NCI-H1105 treated with DMSO at 0.1 percent for 48 hours (cell line): ENCODE data around the gene PRPF4.
"Not testable (repeated sequence)": the region's sequence is repeated elsewhere in the genome, so short reads cannot be mapped to it uniquely, and the experiment has no call there.

ENCODE experiments used
- DNase-seq: peaks from one replicate; lab custom pipeline; 2025; lab: John Stamatoyannopoulos, UW

PRPF4 gene

DNA sequence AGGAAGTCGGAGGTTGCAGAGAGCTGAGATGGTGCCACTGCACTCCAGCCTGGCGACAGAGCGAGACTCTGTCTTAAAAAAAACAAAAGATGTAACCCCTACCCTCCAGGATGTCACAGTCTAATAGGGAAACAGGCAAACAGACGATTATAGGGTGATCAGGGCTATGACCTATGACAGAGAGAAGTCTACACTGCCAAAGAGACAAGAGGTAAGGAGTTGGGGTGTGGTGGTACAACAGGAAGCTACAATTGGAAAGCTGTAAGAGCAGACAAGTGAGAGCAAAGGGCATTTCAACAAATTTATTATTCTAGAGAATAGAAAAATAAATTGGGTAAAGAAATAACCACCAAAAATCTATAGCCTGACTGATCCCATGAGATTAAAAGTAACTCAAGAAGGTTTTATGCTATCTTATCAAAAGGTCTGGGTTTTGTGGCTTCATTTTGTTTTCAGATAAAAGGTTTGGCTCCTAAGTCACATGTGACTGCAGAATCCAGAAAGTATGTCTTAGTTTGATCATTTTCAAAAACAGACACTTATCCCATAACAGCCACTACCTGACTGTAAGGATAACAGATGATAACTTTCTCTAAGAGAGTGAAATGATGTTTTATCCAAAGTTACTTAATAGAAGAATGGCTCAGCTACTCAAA is 7.4 kb upstream of the PRPF4 start:
- no peak for DNase-seq

DNA sequence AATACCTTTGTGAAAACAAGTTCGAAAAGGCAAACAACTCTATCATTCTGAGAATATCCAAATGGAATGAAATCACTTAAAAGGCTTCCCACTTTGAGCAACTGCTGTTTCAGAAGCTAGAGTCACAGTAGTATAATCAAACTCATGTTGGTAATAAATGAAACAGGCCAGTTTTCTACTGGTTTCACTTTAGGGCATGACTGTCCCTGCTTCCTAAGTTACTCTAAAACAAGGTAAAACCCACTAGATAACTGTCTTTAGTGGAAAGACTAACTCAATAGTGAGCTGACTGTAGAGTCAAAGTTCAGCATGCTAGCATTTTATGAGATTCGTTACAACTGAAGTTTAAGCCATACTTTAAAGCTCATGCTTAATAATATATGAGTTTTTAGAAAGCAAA is 6.1 kb upstream of the PRPF4 start:
- no peak for DNase-seq

DNA sequence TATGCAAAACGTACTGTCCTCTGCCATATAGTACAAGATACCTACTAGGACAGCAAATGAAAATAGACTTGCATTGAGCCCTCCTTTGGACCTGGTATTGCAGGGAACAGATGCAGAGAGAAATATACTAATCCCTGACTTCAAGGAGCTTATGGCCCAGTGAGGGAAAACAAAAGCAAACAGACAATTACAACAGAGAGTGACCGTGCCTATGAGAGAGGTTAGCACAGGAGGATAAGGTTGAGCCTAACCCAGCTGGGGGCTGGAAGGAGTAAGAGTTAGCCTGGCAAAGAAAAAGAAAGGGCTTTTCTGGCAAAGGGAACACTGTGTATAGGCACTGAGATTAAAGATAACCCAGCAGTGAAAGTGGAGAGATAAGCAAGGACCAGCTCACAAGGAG is 5.6 kb upstream of the PRPF4 start:
- no peak for DNase-seq

DNA sequence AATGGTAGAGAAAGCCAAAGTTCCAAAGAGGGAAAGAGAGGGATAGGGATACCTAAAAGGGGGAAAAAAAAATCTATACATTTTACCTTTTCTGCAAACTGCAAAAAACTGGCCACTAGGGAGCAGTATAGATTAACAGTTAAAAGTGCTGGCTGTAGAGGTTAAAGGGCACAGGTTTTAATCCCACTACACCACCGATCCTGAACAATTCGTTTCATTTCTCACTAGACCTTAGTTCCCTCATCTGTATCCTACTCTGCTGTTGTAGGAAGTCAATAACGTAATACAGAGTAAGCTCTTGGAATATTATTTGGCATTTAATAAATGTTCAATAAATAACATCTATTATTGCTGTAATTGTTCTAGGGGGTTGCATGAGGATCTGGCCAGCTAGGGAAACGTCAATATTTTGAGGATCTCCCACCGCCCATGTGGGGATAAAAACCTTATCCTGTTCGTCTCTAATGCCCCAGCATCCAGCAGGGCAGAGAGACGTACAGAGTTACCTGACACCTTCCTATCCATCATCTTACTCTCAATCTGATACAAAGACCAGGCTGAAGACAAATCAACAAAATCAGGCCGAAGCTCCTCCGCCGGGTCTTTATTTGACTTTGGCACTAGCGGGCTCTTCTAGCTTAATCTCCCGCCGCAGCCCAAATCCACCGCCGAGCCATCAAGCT is 843 bp upstream of the PRPF4 start:
- peak; percentile 74 for DNase-seq

DNA sequence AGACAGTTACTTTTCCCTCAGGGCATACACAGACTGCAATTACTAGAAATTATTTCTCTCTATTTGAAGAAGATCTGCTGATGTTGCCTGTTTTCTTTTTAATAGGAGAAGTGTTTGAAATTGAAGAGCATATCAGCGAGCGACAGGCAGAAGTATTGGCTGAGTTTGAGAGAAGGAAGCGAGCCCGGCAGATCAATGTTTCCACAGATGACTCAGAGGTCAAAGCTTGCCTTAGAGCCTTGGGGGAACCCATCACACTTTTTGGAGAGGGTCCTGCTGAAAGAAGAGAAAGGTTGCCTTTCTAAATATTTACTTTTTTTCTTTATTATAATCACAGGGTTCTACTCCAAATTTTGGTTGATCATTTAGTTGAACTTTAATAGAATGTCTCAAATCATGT is 3.4 kb downstream of the PRPF4 start:
- no peak for DNase-seq

DNA sequence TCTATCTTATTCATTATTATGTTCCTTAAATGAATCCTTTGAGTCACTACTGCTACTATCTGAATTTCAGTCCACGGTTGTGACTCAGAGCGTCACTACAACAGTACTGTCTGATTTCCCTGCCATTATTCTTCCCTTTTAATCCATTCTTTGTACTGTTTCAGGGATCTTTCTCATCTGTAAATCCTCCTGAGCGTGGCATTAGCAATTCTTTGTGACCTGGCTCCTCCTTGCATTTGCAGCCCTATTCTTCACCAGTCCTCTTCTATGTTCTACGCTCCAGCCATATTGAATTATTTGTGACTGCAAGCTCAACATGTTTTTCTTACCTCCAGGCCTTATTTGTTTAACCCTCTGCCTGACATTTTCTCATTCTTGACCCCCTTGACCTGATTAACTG is 5.9 kb downstream of the PRPF4 start:
- no peak for DNase-seq

DNA sequence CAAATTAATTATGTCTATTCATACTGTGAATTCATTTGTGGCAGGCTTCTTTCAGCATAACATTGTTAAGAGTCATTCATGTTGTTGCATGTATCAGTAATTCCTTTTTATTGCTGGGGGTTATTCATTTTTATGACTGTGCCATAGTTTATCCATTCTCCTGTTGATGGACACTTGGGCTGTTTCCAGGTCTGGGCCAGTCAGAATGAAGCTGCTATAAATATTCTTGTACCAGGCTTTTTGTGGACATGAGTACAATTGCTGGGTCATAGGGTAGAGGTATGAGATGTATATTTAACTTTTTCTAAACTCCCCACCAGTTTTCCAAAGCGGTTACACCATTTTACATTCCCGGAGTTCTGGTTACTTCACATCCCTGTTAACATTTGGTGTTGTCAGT is 13.6 kb downstream of the PRPF4 start:
- peak; percentile 30 for DNase-seq

DNA sequence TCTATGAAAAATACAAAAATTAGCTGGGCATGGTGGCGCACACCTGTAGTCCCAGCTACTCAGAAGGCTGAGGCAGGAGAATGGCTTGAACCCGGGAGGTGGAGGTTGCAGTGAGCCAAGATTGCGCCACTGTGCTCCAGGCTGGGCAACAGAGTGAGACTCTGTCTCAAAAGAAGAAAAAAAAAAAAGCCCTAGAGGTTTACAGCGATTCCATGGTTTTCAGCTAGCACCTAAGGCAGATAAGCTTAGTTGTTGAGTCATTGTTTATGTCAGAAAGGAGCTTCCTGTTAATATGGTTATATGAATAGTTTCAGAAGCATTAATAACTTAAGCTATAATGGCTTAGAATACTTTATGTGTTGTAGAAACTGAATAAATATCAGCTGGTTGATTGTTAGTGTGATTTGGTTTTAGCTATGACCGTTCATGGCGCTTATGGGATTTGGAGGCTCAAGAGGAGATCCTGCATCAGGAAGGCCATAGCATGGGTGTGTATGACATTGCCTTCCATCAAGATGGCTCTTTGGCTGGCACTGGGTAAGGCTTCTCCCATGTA is 14.7 kb downstream of the PRPF4 start:
- no peak for DNase-seq

DNA sequence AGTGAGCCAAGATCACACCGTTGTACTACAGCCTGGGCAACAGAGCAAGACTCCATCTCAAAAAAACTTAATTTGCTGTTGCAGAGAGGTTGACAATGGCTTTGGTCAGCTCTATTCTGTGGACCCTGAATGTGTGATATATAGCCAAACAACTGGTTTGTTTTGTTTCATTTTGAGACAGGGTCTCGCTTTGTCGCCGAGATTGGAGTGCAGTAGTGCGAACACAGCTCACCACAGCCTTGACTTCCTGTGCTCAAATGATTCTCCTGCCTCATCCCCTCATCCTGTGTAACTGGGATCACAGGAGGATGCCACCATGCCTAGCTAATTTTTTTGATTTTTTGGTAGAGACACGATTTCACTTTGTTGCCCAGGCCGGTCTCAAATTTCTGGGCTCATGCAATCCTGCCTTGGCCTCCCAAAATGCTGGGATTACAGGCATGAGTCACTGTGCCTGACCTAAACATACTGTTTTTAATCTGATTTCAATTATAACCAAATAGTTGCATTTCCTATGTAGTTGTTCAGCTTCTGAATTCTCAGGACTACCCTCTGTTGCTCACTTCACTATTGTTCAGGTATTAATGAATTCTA is 17.9 kb downstream of the PRPF4 start:
- DNase-seq: no peak

DNA sequence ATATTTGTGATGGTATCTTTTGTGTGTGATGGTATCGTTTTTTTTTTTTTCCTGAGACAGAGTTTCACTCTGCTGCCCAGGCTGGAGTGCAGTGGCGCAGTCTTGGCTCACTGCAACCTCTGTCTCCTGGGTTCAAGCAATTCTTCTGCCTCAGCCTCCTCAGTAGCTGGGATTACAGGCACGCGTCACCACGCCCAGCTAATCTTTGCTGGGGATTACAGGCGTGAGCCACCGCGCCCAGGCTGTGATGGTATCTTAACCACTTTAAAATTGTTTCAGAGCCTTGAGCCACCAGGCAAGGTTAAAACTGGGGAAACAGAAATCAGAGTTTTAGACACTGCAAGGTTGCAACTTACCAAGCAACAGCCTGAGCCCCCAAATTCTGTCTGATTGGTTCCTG is 20.8 kb downstream of the PRPF4 start:
- not testable (repeated sequence) for DNase-seq

DNA sequence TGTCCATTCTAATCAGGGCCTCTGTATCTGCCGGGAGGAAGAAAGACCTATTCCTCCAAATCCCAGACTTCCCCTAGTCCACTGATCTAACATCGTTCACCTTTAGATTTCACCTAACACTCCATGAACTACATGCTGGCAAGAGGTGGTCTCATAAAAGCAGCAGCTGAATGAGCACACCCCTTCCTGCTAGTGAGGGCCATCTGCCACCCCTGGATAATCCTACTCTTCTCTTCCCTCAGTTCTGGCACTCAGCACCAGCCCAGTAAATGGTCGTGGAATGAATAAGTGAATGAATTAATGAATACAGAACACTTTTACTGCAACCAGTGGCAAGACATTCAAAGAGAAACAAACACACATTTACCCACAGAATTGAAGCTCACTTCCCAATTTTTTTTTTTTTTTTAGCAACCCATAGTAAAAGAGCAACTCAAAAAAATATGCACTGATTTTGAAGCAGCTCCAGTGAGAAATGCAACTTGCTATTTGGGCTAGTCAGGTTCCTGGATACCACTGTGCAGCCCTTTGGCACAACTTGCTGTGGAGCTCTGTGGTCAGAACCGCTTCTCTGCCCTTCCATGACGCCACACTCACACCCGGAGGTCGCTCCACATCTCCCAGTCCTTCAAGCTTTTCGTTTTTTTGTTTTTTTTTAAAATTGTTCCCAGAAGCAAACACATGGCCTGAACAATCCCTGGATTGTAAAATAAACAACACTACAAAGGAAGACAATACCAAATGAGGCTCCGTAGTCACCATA is 21.5 kb downstream of the PRPF4 start:
- peak; percentile 9 for DNase-seq

DNA sequence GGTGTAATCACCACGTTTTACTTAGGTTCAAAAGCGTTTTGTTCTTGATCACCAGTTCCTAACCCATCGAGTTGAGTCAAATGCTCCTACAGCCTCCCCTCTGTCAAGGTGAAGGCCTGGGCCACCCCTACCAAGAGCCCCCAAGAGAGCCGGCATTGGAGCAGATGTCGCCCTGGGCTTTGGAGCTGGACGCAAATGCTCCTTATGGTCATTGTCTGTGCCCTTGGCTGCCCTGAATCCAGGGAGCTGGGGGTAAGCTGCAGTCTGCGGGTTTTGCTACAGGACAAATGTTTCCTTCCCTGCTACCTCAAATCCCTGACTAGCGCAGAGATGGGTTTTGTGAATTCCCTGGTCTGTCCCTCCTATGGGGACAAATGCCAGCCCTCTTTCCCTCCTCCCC is 22.9 kb downstream of the PRPF4 start:
- no peak for DNase-seq

DNA sequence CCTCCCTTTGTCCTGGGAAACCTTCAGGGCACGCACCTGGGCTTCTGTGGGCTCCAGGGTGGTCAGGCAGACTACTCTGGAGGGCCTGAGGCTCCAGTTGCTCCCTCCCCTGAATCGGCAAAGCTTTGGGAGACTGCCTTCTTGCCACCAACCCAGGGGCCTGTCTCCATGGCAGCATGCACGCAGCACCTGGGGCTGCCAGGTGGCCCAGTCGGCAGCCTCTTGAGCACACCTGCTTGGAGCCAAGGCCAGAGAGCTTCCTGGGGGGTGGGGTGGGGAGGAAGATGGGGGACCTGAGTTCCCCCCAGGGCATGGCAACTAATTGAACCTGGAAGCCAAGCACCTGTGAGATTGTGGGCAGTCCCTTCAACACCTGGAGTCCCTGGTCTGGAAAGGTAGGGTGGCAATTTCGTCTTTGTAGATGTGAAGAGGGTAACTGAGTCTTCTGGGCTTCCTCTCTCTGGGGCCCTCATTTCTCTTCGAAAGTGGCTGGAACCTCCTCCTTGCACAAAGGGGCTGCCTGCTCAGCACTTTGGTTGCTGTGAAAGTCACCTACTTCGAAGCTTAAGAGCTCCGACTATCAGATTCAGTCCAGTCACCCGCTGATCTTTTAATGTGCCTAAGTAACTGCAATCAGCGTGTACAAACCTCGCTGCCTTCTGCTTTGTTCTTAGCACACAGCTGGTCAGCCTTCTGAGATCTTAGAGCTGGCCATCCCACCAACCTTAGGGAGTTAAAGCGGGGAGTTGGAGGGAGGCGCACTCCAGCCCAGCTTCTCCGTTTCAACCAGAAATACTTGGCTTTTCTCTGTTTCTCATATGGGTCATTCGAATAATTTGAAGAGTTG is 23.7 kb downstream of the PRPF4 start:
- DNase-seq: peak; percentile 97

DNA sequence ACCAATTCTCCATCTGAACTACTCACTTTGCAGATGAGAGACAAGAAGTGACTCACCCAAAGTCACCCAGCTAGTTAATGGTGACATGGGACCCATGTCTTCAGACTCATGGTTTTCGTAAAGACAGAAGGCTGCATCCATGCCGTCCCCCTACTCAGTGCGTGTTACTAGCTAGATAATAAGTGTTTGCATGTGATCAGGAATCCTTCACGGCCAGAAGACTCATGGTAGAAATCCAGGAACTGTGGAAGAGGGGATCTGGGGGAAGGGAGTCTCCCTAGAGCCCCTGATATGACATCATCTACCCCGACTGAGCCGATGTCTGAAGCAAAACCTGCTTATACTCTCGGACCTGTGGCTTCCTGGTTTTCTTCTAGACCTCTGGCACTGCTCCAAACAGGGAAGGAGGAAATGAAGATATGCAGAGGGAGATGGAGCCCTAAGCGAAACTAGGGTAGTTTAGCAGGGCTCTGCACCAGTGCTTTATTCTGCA is 24.4 kb downstream of the PRPF4 start:
- DNase-seq: peak; percentile 41

DNA sequence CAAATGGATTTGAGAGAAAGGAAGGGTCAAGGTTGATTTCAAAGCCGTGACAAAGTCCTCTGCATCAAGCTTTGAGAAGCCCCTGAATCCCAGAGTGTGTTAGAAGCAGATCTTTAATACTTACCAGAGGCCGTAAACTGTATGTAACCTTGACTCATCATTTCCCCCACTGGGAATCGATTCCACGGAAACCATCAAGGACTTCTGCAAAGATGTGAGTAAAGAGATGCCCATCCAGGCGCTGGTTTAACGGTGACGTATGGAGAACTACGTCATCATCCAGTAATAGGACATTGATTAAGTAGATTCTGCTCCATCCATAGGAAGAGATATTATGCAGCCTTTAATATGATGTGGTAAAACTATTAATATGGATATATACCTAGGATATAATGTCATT is 26.1 kb downstream of the PRPF4 start:
- DNase-seq: no peak

DNA sequence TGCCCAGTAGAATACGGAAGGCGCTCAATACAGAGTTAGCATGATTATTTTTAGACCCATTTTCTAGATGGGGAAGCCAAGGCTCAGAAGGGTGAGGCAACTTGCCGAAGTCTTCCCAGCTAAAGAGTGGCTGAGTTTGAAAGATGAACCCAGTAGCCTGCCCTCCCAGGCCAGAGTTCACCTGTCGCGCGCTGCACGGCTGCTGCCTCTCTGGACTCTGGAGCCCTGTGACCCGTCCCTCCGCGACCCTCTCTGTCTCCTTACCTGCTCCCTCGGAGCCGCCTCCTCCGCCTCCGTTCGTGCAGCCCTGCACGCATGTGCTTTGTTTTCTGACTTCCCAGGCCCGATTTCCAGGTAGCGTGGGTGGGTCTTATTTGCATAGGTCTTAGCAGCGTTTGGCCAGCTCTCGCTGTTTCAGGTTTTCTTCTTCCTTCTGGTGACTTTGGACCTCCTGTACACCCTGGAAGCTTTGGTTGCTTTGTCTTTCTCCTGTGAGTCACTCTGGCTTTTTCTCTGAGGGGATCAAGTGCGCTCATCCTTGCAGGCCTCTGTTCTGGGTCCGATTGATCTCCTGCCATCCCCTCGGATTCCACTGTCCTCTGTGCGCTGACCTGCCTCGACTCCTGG is 27.4 kb downstream of the PRPF4 start, which contains the start of gene RNF183:
TSS of gene RNF183 (minus strand) at position 585 of the 627 bp plus-strand sequence. CDS start 5,192 bp downstream, outside the sequence.
- no peak for DNase-seq

DNA sequence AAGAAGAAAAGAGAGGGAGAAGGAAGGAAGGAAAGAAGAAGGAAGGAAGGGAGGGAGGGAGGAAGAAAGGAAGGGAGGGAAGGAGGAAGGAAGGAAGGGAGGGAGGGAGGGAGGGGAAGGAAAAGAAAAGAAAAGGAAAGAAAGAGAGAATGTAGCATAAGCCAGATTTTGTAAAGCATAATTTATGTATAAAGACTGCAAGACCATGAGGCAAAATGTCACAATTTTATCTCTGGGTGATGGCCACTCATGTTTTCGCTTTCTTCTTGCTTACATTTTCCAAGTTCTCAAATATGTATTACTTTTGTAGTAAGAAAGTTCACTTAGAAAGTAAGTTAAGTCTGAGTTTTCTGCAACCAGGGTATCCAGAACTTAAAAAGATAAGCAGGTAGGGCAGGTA is 31.1 kb downstream of the PRPF4 start:
- DNase-seq: no peak

DNA sequence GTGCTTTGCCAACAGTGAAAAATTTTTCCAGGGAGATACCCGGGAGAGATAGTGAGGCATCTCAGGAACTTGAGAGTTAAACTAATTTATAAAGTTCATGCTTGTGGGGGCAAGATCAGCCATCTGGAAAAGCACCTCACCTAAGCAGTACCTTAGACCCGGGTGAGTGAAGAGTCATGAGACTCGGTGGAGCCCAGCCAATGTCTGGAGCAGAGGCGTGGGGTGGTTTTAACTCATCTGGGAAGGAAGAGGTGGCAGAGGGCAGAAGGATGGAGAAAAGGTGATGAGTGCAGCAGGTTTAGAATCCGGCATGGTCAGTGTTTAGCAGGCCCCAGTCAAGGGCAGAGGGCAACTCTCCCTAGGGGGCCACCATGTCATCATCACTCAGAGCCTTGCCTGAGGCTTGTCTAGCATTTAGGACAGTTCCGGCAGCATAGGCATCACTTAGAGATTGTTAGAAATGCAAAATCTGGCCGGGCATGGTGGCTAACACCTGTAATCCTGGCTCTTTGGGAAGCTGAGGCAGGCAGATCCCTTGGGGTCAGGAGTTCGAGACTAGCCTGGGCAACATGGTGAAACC is 32.0 kb downstream of the PRPF4 start:
- no peak for DNase-seq

DNA sequence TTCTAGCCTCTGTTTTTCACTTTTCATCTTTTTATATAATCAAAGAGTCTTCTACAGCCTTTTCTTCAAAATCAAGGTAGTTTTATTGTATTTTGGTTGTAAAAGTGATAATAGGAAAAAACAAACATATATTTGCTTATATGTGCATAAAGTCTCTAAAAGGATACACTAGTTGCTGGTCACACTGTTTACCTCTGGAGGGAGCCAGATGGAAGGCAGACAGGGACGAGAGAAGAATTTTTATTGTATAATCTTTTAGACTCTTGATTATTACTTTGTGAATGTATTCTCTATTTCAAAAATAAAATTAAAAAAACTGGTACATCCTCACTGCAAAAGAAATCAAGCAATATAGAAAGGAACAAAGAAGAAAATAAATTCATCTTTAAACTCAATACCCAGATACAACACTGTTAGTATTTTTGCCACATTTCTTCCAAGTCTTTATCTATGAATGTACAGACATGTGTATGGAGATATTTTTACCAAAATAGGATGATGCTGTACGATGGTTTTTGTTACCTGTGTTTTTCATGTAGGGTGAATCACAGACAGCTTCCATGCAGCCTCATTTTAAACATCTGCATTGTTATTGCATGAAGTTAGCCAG is 33.9 kb downstream of the PRPF4 start:
- DNase-seq: peak; percentile 48

DNA sequence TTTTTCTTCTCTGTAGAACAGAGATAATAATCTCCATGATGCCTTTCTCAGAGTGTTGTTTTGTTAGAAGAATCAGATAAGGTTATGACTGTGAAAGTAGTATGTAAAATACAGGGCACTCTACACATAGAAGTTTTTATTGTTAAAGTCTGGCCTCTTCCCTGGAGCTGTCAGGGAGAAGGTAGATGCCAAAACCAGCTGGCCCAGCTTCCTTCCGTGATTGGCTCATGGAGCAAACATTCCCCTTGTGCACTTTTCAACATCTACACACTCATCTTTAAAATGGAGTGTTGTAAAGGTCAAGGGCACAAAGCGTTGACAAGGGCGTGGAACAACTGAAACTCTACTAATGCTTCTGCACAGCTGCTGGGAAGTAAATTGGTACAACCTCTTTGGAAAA is 35.1 kb downstream of the PRPF4 start:
- no peak for DNase-seq
